ENCODE results near the gene DYRK2. TPM values are rescaled to one million over a fixed set of nuclear protein-coding genes. Genes with fewer than 3 reads are reported as not detected.

The DYRK2 gene
- total RNA-seq, 4 donors from 2014 or later: 17.2 to 41.9 (median 19.6) TPM

GRCh38 chr12:67692135-67692534, 43.6 kb downstream of the DYRK2 start:
- Histone ChIP-seq H3K4me3 (replicated peaks in 1 of 3) (no peak overlapping the region), H3K9me3 (no peaks in the 10 kb centered on the region), H3K27ac (no peak overlapping the region), H3K4me1 (no peaks in the 10 kb centered on the region), H3K27me3 (no peaks in the 10 kb centered on the region), H3K36me3 (no peaks in the 10 kb centered on the region)
- no peak for DNase-seq
- TF ChIP-seq CTCF (IDR thresholded peaks at IDR 0.05): no peak
- TF ChIP-seq POLR2A (IDR thresholded peaks at IDR 0.05): no peak
- intact Hi-C loops (cut with DNase I): no loop called here
- 97 to 98% methylated on average over 3 of the region's 3 CpGs for WGBS, 2 donors

- 98 to 100% methylated on average over 2 of the region's 2 CpGs for WGBS, 2 donors
- DNase-seq: no peak
- Histone ChIP-seq H3K4me1 (no peaks in the 10 kb centered on the region), H3K27me3 (no peaks in the 10 kb centered on the region), H3K36me3 (no peaks in the 10 kb centered on the region), H3K27ac (no peak overlapping the region), H3K4me3 (replicated peaks in 1 of 3) (no peak overlapping the region), H3K9me3 (no peaks in the 10 kb centered on the region)
- intact Hi-C loops (cut with DNase I): no loop called here
- TF ChIP-seq POLR2A (IDR thresholded peaks at IDR 0.05) (no peak), CTCF (IDR thresholded peaks at IDR 0.05) (no peak)
Observed at GRCh38 chr12:67692966-67693365, 44.4 kb downstream of the DYRK2 start.

GRCh38 chr12:67693894-67694293, 45.3 kb downstream of the DYRK2 start:
- Histone ChIP-seq H3K27me3 (no peaks in the 10 kb centered on the region), H3K4me3 (replicated peaks in 1 of 3) (no peak overlapping the region), H3K9me3 (no peaks in the 10 kb centered on the region), H3K4me1 (no peaks in the 10 kb centered on the region), H3K27ac (no peak overlapping the region), H3K36me3 (no peaks in the 10 kb centered on the region)
- no peak for DNase-seq
- 91 to 98% methylated on average over 3 of the region's 3 CpGs for WGBS, 2 donors
- intact Hi-C loops (cut with DNase I): no loop called here
- TF ChIP-seq POLR2A (IDR thresholded peaks at IDR 0.05): no peak
- TF ChIP-seq CTCF (IDR thresholded peaks at IDR 0.05): no peak

GRCh38 chr12:67694306-67694900, 45.9 kb downstream of the DYRK2 start:
- TF ChIP-seq CTCF (IDR thresholded peaks at IDR 0.05): no peak
- TF ChIP-seq POLR2A (IDR thresholded peaks at IDR 0.05): no peak
- H3K36me3 ChIP-seq: no peaks in the 10 kb centered on the region
- no peak overlapping the region for H3K4me3 ChIP-seq (replicated peaks in 1 of 3)
- H3K4me1 ChIP-seq: no peaks in the 10 kb centered on the region
- WGBS, 2 donors: 62 to 64% methylated on average over 1 of the region's 1 CpG
- intact Hi-C loops (cut with DNase I): no loop called here
- no peak for DNase-seq
- H3K9me3 ChIP-seq: no peaks in the 10 kb centered on the region
- no peak overlapping the region for H3K27ac ChIP-seq
- H3K27me3 ChIP-seq: no peaks in the 10 kb centered on the region

- no peak overlapping the region for H3K27ac ChIP-seq
- H3K36me3 ChIP-seq: no peaks in the 10 kb centered on the region
- TF ChIP-seq CTCF (IDR thresholded peaks at IDR 0.05) (no peak), POLR2A (IDR thresholded peaks at IDR 0.05) (no peak)
- whole genome bisulfite sequencing, 2 donors: 95 to 96% methylated on average over 2 of the region's 2 CpGs
- intact Hi-C loops (cut with DNase I): no loop called here
- H3K9me3 ChIP-seq: no peaks in the 10 kb centered on the region
- DNase-seq: no peak
- no peaks in the 10 kb centered on the region for H3K4me1 ChIP-seq
- no peaks in the 10 kb centered on the region for H3K27me3 ChIP-seq
- H3K4me3 ChIP-seq (replicated peaks in 1 of 3): no peak overlapping the region
Observed at GRCh38 chr12:67695974-67696373, 47.4 kb downstream of the DYRK2 start.
